ENCODE results near the gene GLIPR2. TPM values are rescaled to one million over a fixed set of nuclear protein-coding genes. Genes with fewer than 3 reads are reported as not detected.

The GLIPR2 gene
- total RNA-seq, 1 donor from 2014 or later = 0.26 TPM

- Histone ChIP-seq H3K36me3 (ENCODE audit: control insufficient read depth, insufficient read depth, low read length) (no peaks in the 10 kb centered on the region), H3K4me3 (ENCODE audit: low read depth, low read length) (no peak overlapping the region), H3K27me3 (ENCODE audit: control insufficient read depth, insufficient read depth, low read length) (no peaks in the 10 kb centered on the region)
- FAIRE-seq (no peak), DNase-seq (ENCODE audit: low read depth) (no peak)
- TF ChIP-seq, protein P1, sequence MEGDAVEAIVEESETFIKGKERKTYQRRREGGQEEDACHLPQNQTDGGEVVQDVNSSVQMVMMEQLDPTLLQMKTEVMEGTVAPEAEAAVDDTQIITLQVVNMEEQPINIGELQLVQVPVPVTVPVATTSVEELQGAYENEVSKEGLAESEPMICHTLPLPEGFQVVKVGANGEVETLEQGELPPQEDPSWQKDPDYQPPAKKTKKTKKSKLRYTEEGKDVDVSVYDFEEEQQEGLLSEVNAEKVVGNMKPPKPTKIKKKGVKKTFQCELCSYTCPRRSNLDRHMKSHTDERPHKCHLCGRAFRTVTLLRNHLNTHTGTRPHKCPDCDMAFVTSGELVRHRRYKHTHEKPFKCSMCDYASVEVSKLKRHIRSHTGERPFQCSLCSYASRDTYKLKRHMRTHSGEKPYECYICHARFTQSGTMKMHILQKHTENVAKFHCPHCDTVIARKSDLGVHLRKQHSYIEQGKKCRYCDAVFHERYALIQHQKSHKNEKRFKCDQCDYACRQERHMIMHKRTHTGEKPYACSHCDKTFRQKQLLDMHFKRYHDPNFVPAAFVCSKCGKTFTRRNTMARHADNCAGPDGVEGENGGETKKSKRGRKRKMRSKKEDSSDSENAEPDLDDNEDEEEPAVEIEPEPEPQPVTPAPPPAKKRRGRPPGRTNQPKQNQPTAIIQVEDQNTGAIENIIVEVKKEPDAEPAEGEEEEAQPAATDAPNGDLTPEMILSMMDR (IDR thresholded peaks at IDR 0.05; ENCODE audit: insufficient read depth, low read length, severe bottlenecking) = no peak
Observed at GRCh38 chr9:36109071-36109470, 27.5 kb upstream of the GLIPR2 start.

GRCh38 chr9:36110434-36110833 lies 26.1 kb upstream of the GLIPR2 start:
- Histone ChIP-seq H3K36me3 (ENCODE audit: control insufficient read depth, insufficient read depth, low read length) (no peaks in the 10 kb centered on the region), H3K27me3 (ENCODE audit: control insufficient read depth, insufficient read depth, low read length) (no peaks in the 10 kb centered on the region), H3K4me3 (ENCODE audit: low read depth, low read length) (no peak overlapping the region)
- no peak for FAIRE-seq
- TF ChIP-seq, protein P1 (IDR thresholded peaks at IDR 0.05; ENCODE audit: insufficient read depth, low read length, severe bottlenecking) = no peak
- DNase-seq (ENCODE audit: low read depth) = no peak

DNA sequence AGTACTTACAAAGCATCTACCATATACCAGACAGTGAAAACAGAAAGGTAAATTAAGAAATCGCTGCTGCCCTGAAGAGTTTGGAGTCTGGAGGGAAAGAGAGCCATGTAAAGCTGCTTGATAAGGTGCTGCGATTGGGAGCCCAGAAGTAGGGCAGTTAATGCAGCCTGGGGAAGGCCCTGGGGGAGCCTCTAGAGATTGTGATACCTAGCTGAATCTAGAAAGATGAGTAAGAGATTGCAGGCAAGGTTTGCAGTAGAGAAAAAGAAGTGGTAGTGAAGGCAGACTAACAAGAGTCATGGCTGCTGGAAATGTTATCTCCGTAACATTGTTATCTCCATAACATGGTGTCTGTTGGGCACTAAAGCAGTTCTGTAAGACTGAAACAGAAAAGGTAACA lies 24.0 kb upstream of the GLIPR2 start:
- no peaks in the 10 kb centered on the region for H3K36me3 ChIP-seq (ENCODE audit: control insufficient read depth, insufficient read depth, low read length)
- TF ChIP-seq, protein P1 (IDR thresholded peaks at IDR 0.05; ENCODE audit: insufficient read depth, low read length, severe bottlenecking) = no peak
- H3K4me3 ChIP-seq (ENCODE audit: low read depth, low read length) = no peak overlapping the region
- DNase-seq (ENCODE audit: low read depth) (no peak), FAIRE-seq (no peak)
- H3K27me3 ChIP-seq (ENCODE audit: control insufficient read depth, insufficient read depth, low read length) = no peaks in the 10 kb centered on the region

GRCh38 chr9:36113999-36114398 lies 22.5 kb upstream of the GLIPR2 start:
- Histone ChIP-seq H3K27me3 (ENCODE audit: control insufficient read depth, insufficient read depth, low read length) (no peaks in the 10 kb centered on the region), H3K36me3 (ENCODE audit: control insufficient read depth, insufficient read depth, low read length) (no peaks in the 10 kb centered on the region), H3K4me3 (ENCODE audit: low read depth, low read length) (no peak overlapping the region)
- TF ChIP-seq, protein P1 (IDR thresholded peaks at IDR 0.05; ENCODE audit: insufficient read depth, low read length, severe bottlenecking) = no peak
- no peak for DNase-seq (ENCODE audit: low read depth)
- no peak for FAIRE-seq

DNA sequence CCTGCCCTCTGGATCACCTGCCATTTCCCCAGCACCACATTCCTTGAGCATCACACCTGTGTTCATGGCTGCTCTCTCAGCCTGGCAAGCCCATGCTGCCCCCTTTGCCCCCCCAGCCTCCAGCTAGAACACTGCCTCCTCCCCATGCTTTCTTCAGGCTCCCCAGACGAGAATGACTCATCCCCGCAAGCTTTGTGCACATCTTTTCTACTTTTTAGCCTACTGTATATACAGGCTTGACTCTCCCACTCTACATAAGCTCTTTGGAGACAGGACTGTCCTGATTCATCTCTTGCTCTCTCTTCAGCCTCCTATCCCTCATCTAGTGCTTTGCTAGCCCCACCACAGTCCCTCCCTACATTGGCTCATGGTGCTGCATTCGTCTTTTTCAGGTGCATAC lies 19.9 kb upstream of the GLIPR2 start:
- FAIRE-seq (no peak), DNase-seq (ENCODE audit: low read depth) (no peak)
- TF ChIP-seq, protein P1 (IDR thresholded peaks at IDR 0.05; ENCODE audit: insufficient read depth, low read length, severe bottlenecking) = no peak
- Histone ChIP-seq H3K4me3 (ENCODE audit: low read depth, low read length) (no peak overlapping the region), H3K27me3 (ENCODE audit: control insufficient read depth, insufficient read depth, low read length) (peaks cover 2% of the 10 kb centered on the region), H3K36me3 (ENCODE audit: control insufficient read depth, insufficient read depth, low read length) (no peaks in the 10 kb centered on the region)

DNA sequence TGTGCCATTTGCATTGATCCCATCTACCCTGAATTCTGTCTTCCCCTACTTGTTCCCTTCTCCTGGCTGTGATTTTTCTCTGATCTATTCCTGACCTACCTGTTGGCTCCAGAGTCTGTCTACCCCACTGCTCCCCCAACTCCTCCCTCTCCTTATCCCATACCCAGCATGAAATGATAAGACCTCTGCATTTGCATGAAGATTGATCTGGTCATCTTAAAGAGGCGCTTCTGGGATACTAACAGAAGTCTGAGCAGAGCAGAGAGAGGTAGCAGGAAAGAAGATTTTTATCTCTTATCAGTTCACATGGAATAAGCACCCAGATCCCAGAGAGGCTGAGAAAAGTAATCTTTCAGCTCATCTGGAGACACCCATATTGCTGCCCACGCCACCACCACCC lies 18.3 kb upstream of the GLIPR2 start:
- Histone ChIP-seq H3K36me3 (ENCODE audit: control insufficient read depth, insufficient read depth, low read length) (no peaks in the 10 kb centered on the region), H3K4me3 (ENCODE audit: low read depth, low read length) (no peak overlapping the region), H3K27me3 (ENCODE audit: control insufficient read depth, insufficient read depth, low read length) (peaks cover 2% of the 10 kb centered on the region)
- TF ChIP-seq, protein P1 (IDR thresholded peaks at IDR 0.05; ENCODE audit: insufficient read depth, low read length, severe bottlenecking) = no peak
- no peak for FAIRE-seq
- no peak for DNase-seq (ENCODE audit: low read depth)
